T follicular helper cell (primary cell): ENCODE results near the gene SMIM38.

Experiments used
- DNase-seq: peaks from one replicate; pipeline ENCODE4 v3.0.0-alpha.2; 2020; ENCODE audit warnings: low read depth

SMIM38 gene

DNA sequence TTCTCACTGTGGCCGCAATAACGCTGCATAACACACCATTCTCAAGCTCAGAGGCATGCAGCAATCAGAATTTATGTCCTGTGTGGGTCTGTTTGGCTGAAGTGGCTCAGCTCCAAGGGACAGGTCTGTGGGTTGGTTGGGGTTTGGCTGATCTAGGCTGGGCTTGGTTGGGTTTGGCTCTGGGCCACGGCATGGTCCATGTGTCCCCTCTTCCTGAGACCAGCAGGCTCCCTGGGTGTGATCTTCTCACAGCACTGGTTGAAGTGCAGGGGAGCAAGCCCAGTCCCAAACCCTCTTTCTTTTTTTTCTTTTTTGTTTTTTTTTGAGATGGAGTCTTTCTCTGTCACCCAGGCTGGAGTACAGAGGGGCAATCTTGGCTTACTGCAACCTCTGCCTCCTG, 25.0 kb downstream of the SMIM38 start:
- no peak for DNase-seq

DNA sequence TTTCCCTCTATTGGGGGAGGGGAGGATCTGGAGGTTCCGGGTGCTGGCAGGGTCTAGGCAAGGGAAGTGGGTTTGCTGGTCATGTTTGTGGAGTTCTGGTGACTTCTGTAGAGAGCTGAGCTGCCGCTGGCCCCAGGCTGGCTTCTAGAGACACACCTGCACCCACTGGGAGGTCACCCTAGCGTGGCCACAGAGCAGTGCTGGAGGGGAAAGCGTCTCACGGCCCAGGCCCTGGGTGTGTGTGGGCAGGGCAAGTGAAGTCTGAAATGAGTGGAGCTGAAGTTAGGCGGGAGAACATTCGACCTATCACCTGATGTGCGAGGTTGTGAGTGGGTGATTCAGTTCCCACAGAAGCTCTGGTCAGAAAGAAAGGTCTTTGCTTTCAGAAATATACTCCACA, 27.9 kb downstream of the SMIM38 start:
- DNase-seq, result no peak

DNA sequence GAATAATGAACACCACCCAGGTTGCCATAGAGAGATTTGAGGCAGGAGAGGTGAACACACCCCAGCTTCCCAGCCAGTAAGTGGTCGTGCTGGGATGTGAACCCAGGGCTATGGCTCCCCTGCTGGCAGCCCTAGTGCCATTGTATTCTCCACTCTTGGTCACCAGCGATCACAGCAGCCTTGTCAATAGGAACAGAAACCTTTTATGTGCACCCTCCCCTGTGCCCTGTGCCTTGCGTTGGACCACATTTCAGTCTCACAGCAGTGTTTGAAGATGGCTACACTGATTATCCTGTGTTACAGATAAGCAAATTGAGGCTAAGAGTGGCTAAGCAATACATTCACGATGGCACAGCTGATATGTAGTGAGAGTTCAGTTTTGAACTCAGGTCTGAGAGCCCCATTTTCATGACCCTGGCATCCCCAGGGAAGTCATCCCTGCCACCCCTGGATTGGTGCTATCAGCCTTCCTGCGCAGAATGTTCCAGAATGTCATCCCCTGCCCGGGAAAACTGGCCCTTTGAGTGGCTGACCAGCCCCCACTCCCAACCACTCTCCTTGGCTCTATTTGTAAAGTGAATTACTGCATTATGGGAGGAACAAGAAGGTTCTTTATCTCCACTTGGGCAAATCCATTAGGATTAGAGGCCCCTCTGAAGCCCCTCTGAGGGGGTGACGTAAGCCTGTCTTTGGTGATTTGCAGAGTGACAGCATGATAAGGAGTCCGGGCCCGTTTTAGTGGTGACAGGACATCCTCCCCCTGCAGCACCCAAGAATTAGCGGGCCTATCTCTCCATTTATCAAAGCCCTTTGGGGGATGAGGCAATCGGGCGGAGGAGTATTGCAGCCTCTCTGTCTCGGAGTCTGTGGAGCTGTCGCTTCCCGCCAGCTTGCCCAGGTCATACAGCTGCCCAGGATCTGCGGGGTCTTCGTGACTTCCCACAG, 30.9 kb downstream of the SMIM38 start:
- DNase-seq, result no peak

DNA sequence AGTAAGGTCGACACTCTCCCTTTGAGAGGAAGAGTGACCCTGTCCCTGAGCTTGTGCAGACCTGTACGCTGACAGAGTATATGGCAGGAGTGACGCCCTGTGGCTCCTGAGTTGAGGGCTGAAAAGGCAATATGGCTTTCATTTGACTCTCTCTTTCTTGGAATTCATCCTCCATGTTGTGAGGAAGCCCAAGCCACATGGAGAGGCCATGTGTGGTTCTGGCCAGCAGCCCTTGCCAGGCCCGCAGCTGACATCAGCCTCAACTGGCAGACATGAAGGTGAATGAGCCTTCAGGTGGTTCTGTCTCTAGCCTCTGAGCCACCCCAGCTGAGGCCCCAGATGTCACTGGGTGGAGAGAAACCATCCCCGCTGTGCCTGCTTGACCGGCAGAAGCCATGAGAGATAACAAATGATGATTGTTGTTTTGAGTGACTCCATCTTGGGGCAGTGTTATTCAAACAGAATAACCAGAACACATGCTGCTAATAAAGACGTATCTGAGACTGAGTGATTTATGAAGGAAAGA, 31.9 kb downstream of the SMIM38 start:
- DNase-seq, result no peak

DNA sequence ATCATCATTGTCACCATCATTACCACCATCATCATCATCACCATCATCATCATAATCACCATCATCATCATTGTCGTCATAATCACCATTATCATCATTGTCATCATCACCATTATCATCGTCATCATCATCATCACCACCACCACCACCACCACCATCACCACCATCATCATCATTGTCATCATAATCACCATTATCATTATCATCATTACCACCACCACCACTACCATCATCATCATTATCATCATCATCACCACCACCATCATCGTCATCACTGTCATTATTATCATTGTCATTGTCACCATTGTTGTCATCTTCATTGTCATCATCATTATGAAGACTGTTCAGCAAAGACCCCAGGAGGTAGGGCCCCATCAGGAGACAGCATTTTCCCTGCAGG, 33.3 kb downstream of the SMIM38 start:
- no peak for DNase-seq

DNA sequence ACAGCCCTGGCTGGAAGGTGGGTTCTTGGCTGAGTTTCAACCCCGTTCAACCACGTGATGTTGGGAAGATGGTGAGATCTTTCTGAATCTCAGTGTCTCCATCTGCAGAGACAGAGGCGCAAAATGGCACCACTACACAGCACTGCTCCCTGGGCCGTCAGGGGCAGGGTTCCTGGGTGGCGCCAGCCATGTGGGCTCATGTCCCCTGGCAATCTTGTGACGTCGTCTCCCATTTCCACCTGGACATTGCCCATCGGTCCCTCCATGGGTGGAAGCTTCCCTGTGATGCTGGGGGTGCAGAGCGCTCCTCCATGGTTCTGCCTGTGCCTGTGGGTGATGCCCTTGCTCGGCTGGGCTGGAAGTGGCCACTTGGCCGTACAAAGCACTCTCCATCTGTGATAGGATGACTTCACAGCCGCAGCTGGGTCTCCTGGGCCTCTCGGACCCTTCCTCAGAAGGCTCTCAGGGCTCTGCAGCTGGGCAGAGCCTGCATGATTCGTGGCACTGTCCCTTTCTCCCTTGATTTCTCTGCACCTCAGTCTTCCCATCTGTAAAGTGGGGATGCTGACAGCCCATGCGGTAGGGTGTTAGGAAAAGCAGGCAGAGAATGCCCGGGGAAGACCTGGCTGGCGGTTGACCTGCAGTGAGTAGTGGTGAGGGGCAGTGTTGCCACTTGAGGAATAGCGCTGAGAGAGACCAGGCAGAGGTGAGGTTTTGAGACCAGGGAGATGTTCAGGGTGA, 35.2 kb downstream of the SMIM38 start:
- DNase-seq, result no peak

DNA sequence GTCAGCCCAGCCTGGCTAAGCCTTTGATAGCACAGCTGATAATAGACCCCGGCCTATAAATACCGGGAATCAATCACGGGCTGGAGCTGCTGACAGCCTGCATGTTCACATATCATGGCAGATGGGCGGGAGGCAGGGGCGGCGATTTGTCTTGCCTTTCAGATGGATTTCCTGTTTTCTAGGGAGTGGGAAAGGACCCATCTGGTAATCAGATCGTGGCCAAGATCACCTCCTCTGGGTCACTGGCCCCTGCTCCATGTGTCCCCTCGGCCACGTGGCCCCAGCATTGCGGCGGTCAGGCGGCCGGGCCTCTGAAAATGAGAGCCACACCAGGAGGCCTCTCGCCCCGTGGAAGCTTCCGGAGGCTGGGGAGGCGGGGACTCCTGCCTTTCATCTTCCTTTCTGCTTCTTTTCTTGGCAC, 36.6 kb downstream of the SMIM38 start:
- no peak for DNase-seq

DNA sequence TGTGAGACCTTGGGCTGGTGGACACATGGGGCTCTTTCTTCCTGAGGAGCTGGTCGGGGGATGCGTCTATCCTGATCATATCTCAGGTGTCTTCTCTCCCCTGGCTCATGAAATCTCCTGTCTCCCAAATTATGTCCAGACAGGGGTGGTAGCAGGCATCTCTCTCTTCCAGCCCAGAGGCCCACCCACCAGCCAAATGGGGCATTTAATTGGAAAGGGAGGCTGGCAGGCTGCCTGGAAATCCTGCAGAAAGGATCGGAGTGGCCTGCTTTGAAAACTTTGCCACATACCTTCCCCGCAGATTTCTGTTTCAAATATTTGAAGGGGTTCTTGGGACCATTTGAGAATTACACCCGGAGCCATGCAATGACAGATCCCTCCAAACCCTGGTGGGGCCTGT, 37.4 kb downstream of the SMIM38 start:
- no peak for DNase-seq

DNA sequence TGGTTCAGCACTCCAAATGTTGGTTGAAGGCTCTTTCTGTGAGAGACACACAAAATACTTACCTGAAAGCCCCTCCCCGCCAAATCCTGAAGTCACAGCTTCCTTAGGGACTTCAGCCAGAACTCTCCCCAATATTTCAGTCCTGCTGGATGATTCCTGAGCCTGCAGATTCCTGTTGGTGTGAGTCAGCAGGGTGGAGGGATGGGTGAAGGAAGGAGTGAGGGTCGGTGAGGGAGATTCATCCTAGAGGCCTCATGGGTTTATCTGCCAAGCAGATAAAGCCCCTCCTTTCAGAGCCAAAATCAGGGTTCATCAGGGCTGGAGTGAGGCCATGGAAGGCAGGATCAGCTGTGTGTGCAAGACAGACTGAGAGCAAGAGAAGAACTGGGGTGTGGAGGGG, 37.9 kb downstream of the SMIM38 start:
- DNase-seq, result no peak

DNA sequence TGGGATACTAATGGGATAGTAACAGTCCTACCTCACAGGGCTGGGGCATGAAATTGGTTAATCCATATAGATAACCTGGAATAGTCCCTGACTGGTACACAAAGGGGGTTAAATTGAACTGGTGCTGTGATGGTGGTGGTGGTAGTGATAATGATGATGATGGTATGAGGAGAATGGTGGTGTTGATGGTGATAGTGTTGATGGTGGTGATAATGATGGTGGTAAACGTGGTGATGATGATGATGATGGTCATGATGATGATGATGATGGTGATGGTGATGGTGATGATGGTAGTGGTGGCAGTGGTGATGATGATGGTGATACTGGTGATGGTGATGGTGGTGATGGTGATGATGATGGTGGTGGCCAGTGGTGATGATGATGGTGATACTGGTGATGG, 38.7 kb downstream of the SMIM38 start:
- DNase-seq, result no peak

DNA sequence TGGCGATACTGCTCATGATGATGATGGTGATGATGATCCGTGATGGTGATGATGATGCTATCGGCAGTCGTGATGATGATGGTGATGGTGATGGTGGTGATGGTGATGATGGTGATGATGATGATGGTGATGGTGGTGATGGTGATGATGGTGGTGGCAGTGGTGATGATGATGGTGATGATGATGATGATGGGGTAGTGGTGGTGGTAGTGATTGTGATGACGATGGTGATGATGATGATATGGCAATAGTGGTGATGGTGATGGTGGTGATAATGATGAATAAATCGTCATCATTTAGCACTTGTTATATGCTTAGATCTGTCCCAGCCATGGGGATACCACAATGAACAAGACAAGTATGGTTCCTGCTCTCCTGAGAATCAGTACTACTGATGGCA, 39.2 kb downstream of the SMIM38 start:
- DNase-seq, result no peak

DNA sequence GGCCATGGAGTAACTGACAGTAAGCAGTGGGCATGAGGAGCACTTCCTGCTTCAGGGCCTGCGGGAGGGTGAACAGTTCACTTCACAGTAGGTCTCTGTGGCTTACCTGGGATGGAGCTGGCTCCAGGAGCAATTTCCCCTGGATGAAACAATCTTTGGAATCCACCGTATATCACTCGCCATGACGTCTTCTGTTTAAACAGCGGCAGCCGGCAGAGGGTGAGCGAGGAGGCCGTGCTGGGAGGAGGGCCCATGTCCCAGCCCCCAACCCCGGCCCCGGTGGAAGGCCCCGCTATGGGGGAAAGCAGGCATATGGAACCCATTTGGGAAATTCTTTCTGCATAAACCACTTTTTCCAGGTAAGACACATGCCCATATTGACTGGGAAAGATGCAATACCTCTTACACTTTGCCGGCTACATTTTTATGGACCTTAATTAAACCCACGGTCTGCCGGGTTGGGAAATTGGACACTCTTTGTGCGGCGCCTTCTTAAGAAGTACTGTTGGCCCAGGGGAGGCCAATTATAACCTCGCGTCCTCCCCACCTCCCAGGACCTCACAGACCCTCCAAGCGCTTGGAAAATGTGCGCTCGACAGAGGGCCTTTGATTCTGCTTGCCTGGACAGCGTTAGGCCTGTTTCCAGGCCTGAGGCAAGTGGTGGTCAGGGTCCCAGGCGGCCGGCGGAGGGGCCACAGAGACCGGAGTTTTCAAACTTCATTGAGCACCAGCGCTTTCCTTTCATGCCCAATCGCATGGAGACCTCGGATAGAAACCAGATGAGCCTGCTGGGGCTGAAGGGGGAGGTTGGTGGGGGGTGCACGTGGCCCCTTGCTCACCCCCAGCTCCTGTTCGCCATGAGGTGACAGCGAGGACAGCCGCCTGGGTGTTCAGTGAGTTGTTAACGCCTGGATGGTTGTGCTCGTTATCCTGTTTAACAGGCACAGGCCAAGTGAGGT, 40.4 kb downstream of the SMIM38 start:
- no peak for DNase-seq

DNA sequence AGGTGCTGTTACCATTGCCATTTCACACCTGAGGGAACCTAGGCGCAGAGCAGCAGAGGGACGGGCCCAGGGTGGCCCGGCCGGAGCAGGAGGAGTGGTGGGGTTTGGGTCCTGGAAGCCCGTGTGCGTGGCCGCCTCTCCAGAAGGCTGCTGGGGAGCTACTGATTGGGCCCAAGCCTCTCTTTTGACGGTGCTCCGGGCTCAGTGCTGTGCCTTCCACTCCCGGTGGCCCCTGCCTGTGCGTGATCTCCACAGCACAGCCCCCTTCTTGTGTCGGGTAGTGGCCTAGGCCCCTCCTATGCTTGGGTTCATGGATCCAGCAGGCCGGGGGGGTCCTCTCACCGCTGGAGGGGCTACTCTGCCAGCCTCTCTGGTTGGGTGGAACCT, 41.0 kb downstream of the SMIM38 start:
- DNase-seq, result no peak

DNA sequence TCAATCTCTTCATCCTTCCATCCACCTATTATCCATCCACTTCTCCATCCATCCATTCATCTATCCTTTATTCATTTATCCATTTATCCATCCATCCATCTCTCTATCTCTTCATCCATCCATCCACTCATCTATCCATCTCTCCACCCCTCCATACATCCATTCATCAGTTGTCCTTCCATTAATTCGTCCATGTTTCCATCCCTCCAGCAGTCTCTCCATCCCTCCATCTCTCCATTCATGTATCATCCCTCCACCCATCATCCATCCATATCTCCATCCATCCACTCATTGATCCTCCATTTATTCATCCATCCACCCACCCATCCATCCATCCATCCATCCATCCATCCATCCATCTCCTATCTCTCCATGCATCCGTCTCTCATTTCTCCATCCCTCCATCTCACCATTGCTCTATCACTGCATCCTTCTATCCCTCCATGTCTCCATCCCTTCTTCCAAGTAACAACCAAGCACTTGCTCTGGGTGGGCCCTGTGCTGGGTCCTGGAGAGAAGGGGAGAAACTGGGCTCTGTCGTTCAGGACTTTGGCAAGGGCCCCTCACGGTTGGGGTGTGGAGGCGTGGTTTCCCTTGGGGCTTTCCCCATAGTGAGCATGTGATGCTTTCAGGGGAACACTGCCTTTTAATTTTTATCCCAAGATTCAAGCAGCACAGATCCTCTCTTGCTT, 43.3 kb downstream of the SMIM38 start:
- DNase-seq, result no peak

DNA sequence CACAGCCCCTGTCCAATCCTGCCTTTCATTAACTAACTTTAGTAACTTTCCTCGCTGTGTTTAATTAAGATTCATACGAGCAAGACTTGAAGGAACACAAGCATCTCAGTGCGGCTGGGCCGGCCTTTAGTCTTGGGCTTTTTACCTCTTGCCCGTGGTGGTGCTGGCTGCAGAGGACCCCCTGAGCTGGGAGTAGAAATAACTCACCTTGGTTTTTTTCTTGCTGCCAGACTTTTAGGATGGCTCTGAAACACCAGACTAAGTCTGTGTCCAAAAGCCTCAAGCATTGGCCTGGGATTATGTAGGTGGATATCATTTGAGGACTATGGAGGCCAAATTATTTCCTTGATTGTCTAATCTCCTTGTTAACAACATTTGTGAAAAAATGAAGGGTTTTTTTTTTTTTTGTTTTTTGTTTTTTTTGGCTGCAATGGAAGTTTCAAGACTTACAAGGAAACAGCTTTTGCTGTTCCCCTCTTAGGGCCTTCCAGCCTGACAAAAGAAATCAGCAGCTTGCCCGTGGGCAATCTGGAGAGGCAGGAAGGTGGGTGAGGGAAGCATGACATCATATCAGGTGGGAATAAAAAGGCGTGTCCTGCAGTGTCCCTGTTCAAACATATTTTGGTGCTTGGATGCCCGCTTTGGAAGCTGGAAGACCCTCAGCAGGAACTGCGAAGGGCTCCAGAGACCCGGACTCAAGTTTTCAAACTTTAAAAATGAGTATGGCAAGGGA, 44.0 kb downstream of the SMIM38 start:
- DNase-seq, result no peak

DNA sequence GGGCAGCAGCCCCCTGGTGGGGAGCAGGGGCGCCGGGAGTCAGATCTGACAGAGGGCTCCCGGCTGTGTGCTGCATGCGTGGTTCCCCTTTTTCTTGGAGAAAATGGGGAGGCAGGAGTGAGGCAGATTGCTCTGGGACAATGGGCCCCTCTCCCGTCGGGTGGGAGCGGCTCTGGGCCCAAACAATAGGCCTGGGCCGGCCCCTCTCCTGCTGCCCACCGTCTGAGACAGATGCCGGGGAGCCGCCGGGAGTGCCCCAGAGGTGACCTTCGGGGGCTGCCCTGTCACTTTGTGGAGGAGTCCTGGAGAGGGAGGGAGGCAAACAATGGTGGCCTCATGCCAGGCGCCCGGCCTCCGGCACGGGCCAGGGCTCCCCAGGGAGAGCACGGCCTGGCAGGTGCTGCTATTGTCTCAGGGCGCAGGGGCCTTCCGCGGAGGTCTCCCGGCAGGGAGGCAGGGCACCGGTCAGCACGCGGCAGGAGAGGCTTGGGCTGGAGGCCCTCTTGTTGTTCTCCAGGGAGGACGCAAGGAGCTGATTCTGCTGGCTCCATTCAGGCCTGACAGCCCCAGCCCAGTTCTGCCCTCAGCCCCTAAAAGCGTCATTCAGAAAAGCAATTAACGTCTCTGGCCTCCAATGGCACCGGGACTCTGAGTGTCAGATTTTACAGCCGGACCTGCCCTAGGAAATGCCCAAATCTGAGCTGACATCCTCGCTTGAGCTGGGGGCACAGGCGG, 44.8 kb downstream of the SMIM38 start:
- DNase-seq, result no peak

DNA sequence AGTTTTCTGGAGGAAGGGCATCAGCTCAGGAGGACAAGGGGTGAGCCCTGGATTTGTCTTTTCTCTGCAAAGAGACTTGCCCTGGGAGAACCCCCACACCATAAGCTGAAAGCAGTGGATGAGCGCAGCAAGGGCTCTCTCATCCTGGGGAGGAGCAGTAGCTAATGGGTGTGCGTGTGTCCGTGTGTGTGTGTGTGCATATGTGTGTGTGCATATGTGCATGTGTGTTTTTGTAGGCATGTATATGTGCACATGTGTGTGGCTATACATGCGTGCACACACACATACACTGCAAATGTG, 45.3 kb downstream of the SMIM38 start:
- no peak for DNase-seq

DNA sequence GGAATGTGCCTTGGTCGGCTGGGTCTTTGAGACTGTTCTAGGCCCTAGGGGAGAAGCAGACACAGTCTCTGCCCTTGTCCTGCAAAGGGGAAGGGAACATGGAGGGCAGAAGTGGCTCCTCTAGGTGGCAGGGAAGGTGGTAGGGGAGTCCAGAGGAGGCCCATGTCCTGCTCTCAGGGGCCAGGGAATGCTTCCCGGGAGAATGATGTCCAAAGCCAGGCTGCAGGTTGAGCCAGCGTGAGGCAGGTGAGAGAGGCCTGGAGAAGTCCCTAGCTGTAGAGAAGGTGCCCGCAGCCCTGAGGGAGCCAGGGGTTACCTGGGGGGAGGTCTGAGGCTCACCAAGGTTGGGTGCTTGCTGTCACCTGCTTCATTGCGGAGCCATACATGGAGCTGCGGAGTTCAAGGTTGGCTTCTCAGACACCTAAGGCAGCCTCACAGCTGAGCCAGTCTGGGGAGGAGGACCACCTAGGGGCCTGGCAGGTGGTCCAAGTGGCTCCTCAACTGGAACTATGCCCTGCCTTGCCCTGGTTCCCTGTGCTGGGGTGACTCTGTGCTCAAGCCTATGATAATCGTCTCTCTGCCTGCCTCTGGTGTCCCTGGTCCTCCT, 46.1 kb downstream of the SMIM38 start:
- DNase-seq, result no peak

DNA sequence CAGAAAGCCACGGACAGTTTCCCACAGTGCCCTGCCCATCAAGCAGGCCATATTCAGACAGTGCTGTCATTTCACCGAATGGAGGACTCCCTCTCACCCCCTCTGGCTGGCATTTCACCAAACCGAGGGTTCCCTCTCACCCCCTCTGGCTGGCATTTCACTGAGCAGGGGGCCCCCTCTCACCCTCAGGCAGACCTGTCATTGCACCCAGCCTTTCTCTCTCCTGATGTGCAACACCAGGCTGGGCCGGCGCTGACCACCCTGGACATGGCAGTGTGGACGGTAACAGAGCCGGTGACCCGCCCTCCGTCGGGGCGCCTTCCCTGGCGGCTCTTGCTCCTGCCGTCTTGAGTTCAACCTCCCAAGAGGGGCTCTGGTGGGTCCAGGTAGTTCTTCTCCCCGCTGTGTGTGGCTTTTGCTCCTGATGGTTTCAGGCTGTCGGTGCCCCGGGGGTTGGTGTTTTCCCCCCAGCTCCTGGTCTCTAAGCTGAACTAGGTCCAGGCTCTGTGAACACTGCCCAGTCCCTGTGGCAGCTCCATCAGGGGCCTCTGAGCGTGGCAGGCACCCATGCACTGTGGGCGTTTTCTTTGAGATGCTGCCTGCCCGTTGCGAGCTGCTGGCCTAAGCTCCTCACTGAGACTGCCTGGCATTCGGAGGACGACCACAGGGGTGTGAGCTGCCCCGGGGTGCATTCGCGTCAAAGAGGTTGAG, 46.9 kb downstream of the SMIM38 start:
- DNase-seq, result no peak
